ENCODE measurements around the gene NAPB. TPM values are rescaled to one million over a fixed set of nuclear protein-coding genes. Genes with fewer than 3 reads are reported as not detected.
"Not testable (repeated sequence)": the region's sequence is repeated elsewhere in the genome, so short reads cannot be mapped to it uniquely, and the experiment has no call there.

Gene NAPB
- total RNA-seq = 10 to 100 TPM in 1 of 2 donors, 1 to 10 TPM in 1; 9.9 to 11.0 TPM
- long read RNA-seq, donor 1, partial matches to known transcripts = 1 of 5 reads
- long read RNA-seq, donor 1, other reads (novel, unspliced or antisense) = 4 of 5 reads
- long read RNA-seq, donor 2, partial matches to known transcripts = 0 of 1 reads
- long read RNA-seq, donor 2, other reads (novel, unspliced or antisense) = 0 of 1 reads

- intact Hi-C loops (cut with DNase I) = no loop called here
- DNase-seq (ENCODE audit: low spot score) = peak; percentile 99
These were observed at the start of gene NAPB for GRCh38 chr20:23420943-23421931. TSS of gene NAPB (minus strand) at chr20:23421488. CDS start at chr20:23421402, 86 bp downstream.

- intact Hi-C loops (cut with DNase I); DNase-seq (ENCODE audit: low spot score): not testable (repeated sequence)
These were observed 45.7 kb upstream of the NAPB start for GRCh38 chr20:23466961-23467360.

GRCh38 chr20:23461180-23461579 lies 39.9 kb upstream of the NAPB start:
- DNase-seq (ENCODE audit: low spot score) = no peak
- intact Hi-C loops (cut with DNase I) = loop anchor here in 1 of 2 donors (5.0 kb wide), 1 partner anchor 626 kb away; no protein-coding TSS in a partner anchor

- no peak for DNase-seq (ENCODE audit: low spot score)
- intact Hi-C loops (cut with DNase I) = loop anchor here in 1 of 2 donors (5.0 kb wide), 1 partner anchor 628 kb away; no protein-coding TSS in a partner anchor
These were observed 38.3 kb upstream of the NAPB start for GRCh38 chr20:23459461-23460150.

- intact Hi-C loops (cut with DNase I) = no loop called here
- no peak for DNase-seq (ENCODE audit: low spot score)
These were observed 35.6 kb upstream of the NAPB start for GRCh38 chr20:23456873-23457272.

GRCh38 chr20:23456409-23456808 lies 35.1 kb upstream of the NAPB start:
- no peak for DNase-seq (ENCODE audit: low spot score)
- intact Hi-C loops (cut with DNase I) = no loop called here

- intact Hi-C loops (cut with DNase I) = no loop called here
- DNase-seq (ENCODE audit: low spot score) = no peak
These were observed 34.4 kb upstream of the NAPB start for GRCh38 chr20:23455639-23456038.

GRCh38 chr20:23454816-23455215 lies 33.5 kb upstream of the NAPB start:
- intact Hi-C loops (cut with DNase I) = loop anchor here in 1 of 2 donors (5.0 kb wide), 1 partner anchor 1418 kb away; no protein-coding TSS in a partner anchor
- no peak for DNase-seq (ENCODE audit: low spot score)

- intact Hi-C loops (cut with DNase I) = loop anchor here in 1 of 2 donors (5.0 kb wide), 1 partner anchor 1417 kb away; no protein-coding TSS in a partner anchor
- no peak for DNase-seq (ENCODE audit: low spot score)
These were observed 32.6 kb upstream of the NAPB start for GRCh38 chr20:23453549-23454543.

- no peak for DNase-seq (ENCODE audit: low spot score)
- intact Hi-C loops (cut with DNase I) = loop anchor here in 1 of 2 donors (5.0 kb wide), 1 partner anchor 1415 kb away; no protein-coding TSS in a partner anchor
These were observed 31.5 kb upstream of the NAPB start, which contains the start of gene CST11 for GRCh38 chr20:23452776-23453175. TSS of gene CST11 (minus strand) at chr20:23452876. CDS start at chr20:23452811, 65 bp downstream.

GRCh38 chr20:23451956-23452487 lies 30.7 kb upstream of the NAPB start:
- no peak for DNase-seq (ENCODE audit: low spot score)
- intact Hi-C loops (cut with DNase I) = loop anchor here in 1 of 2 donors (5.0 kb wide), 1 partner anchor 1415 kb away; no protein-coding TSS in a partner anchor

GRCh38 chr20:23450877-23451276 lies 29.6 kb upstream of the NAPB start:
- no peak for DNase-seq (ENCODE audit: low spot score)
- intact Hi-C loops (cut with DNase I) = loop anchor here in 1 of 2 donors (5.0 kb wide), 1 partner anchor 1414 kb away; no protein-coding TSS in a partner anchor

- intact Hi-C loops (cut with DNase I) = no loop called here
- no peak for DNase-seq (ENCODE audit: low spot score)
These were observed 28.1 kb upstream of the NAPB start for GRCh38 chr20:23449421-23449820.

GRCh38 chr20:23448167-23448566 lies 26.9 kb upstream of the NAPB start:
- DNase-seq (ENCODE audit: low spot score) = no peak
- intact Hi-C loops (cut with DNase I) = no loop called here

GRCh38 chr20:23446505-23446904 lies 25.2 kb upstream of the NAPB start:
- intact Hi-C loops (cut with DNase I) = no loop called here
- no peak for DNase-seq (ENCODE audit: low spot score)

- DNase-seq (ENCODE audit: low spot score) = no peak
These were observed 24.4 kb upstream of the NAPB start for GRCh38 chr20:23445596-23446217.

GRCh38 chr20:23444859-23445258 lies 23.6 kb upstream of the NAPB start:
- intact Hi-C loops (cut with DNase I) = loop anchor here in 1 of 2 donors (5.0 kb wide), 1 partner anchor 162 kb away; the partner anchor contains the start of gene CST9
- no peak for DNase-seq (ENCODE audit: low spot score)

More at GRCh38 chr20:23445596-23446217, 24.4 kb upstream of the NAPB start:
- intact Hi-C loops (cut with DNase I) = no loop called here
